ENCODE measurements around the gene RNF7. TPM values are rescaled to one million over a fixed set of nuclear protein-coding genes. Genes with fewer than 3 reads are reported as not detected.

RNF7 gene
- total and polyA plus RNA-seq, 2 of the 8 experiments (the other 6 are each of a cell fraction or from before 2014, with no cell fraction given): 78.4 to 113 TPM

DNA sequence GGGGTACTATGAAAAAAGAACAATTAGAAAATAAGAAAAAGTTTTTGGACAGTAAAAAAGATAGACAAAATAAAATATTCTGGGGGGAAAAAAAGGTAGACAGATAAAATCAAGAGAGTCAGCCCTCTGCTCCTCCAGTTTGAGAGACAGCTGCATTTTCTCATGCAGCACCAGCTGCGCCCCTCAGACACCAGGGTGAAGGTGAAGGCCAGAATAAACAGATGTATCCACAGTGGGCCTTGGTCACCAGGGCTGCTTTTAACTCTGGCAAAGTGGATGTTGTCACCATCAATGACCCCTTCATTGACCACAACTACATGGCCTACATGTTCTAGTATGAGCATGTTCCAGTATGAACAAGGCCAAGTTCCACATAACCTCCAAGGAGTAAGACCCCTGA is 13.9 kb upstream of the RNF7 start:
- Histone ChIP-seq H3K4me2 (ENCODE audit: insufficient read depth in 1 of 2, low read depth in 2 of 2, low read length in 2 of 2) (no peak overlapping the region), H4K91ac (replicated peaks; ENCODE audit: insufficient read length, low read length) (no peak overlapping the region), H2AK5ac (ENCODE audit: low read depth, low read length) (no peak overlapping the region), H4K5ac (ENCODE audit: insufficient read length, low read depth, low read length) (no peak overlapping the region), H3K79me1 (ENCODE audit: low read depth, low read length) (no peaks in the 10 kb centered on the region), H3K23me2 (ENCODE audit: low read depth, low read length) (no peaks in the 10 kb centered on the region; the same call in 1 of the 2 replicates), H3K9ac (replicated peaks in 1 of 4; ENCODE audit: extremely low read depth in 1 of 4, low read depth in 3 of 4, low read length in 3 of 4) (no peak overlapping the region), H3K79me2 (ENCODE audit: control insufficient read depth in 1 of 2, insufficient read depth in 2 of 2, low read length in 2 of 2) (no peaks in the 10 kb centered on the region), H3K4me3 (ENCODE audit: extremely low read depth in 1 of 4, insufficient read depth in 2 of 4, low read depth in 3 of 4, low read length in 4 of 4) (no peak overlapping the region), H2AFZ (ENCODE audit: low read length) (no peak overlapping the region), H3K18ac (ENCODE audit: extremely low read depth, low read length) (no peak overlapping the region), H3K56ac (replicated peaks; ENCODE audit: insufficient read length, low read depth, low read length) (no peak overlapping the region), H2BK12ac (ENCODE audit: low read depth, low read length) (no peak overlapping the region), H3K4me1 (replicated peaks in 1 of 4; ENCODE audit: control insufficient read depth in 3 of 4, insufficient read depth in 4 of 4, low read length in 3 of 4) (no peaks in the 10 kb centered on the region), H3K36me3 (ENCODE audit: control insufficient read depth in 2 of 4, insufficient read depth in 4 of 4, low read length in 3 of 4) (no peaks in the 10 kb centered on the region), H2BK5ac (ENCODE audit: low read depth, low read length) (no peak overlapping the region), H2BK15ac (ENCODE audit: low read length) (no peak overlapping the region), H4K20me1 (replicated peaks in 1 of 2; ENCODE audit: control insufficient read depth in 1 of 2, insufficient read depth in 2 of 2, low read length in 2 of 2) (no peaks in the 10 kb centered on the region), H4K8ac (ENCODE audit: extremely low read depth, insufficient read depth, low read length) (no peak overlapping the region), H3K14ac (ENCODE audit: insufficient read length) (no peak overlapping the region), H2BK20ac (ENCODE audit: low read length) (no peak overlapping the region), H3K4ac (replicated peaks; ENCODE audit: insufficient read length, low read depth, low read length) (no peak overlapping the region), H3K23ac (ENCODE audit: insufficient read length) (no peak overlapping the region), H3K9me3 (ENCODE audit: insufficient read depth in 2 of 2, low read depth in 1 of 2, low read length in 1 of 2) (no peaks in the 10 kb centered on the region), H3K27me3 (replicated peaks in 1 of 4; ENCODE audit: control insufficient read depth in 3 of 4, extremely low read depth in 1 of 4, insufficient read depth in 3 of 4, low read length in 3 of 4) (no peaks in the 10 kb centered on the region), H3K27ac (ENCODE audit: low read depth, low read length) (no peak overlapping the region), H2BK120ac (replicated peaks; ENCODE audit: low read depth, low read length) (no peak overlapping the region)
- WGBS, 2 experiments (ENCODE audit: extremely low coverage in 1 of 2, insufficient coverage in 1 of 2, insufficient read length in 1 of 2, insufficient replicate concordance in 2 of 2, low coverage in 1 of 2, low lambda C conversion rate in 2 of 2, missing lambda C conversion rate in 1 of 2): 100% methylated on average over 1 of the region's 1 CpG; no CpG with 5 or more reads in 1 of the 2 experiments
- ChIA-PET CTCF (ENCODE audit: partially characterized antibody) (interaction anchor here (1.2 to 2.2 kb wide), 2 partner anchors 14 to 113 kb away, joined by 3 to 6 read pairs; partner anchors contain the start of gene RNF7), POLR2A (ENCODE audit: partially characterized antibody) (no interaction called here)
- DNase-seq (ENCODE audit: low read depth in 1 of 2, low spot score in 2 of 2): no peak
- no peak for FAIRE-seq
- no peak for TF ChIP-seq SIRT6 (IDR thresholded peaks at IDR 0.05; ENCODE audit: low read length)
- TF ChIP-seq FOSL1 (IDR thresholded peaks at IDR 0.05; ENCODE audit: insufficient read depth, low read depth, low read length): no peak
- no peak for TF ChIP-seq ZNF274 (IDR thresholded peaks at IDR 0.05; ENCODE audit: borderline replicate concordance, extremely low read depth, low read length)
